Measurements from ENCODE around the gene CLCF1.

CLCF1 gene

DNA sequence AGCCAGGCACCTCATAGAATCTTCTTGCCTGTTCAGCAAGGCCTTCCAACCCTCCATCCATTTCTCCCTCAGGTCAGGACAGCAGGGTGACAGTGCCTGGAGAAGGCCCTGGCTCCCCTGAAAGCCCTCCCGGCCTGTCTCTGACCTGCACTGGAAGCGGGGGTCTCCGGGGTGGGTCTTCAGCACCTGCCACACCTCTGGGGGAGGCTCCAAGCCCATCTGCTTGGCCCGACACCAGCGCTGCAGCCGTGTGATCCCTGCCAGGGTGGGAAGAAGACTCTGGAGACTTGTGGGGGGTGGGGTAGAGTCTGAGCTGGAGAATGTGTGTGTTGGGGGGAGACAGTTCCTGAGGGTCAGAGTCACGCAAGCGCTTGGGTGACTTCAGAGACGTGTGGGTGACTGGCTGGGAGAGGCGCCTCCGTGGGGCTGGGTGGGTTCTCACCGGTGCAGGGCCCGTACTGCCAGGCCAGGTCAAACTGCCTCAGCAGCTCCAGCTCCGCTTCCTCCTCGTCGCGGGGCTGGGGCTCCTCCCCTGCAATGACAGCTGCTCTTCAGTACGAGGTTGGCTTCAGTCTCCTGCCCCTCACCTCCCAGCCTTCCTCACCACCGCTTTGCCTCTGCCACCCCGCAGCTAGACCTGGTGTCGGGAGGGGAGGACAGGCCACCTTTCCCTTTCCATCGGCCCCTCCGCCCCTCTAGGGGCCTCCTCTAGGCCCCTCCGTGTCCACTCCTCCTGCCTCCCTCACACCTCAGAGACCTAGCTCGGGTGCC lies 20.7 kb downstream of the CLCF1 start:
- in situ Hi-C loops (cut with HindIII; ENCODE audit: low pct_unique_long_range_greater_than_20kb, low sequenced_read_pairs): no loop called here
- no peak for TF ChIP-seq JUND (IDR thresholded peaks at IDR 0.05; ENCODE audit: low read depth)
- peak in 1 of 2 experiments; percentile 79 for DNase-seq (ENCODE audit: low read depth in 1 of 2, low spot score in 1 of 2)

DNA sequence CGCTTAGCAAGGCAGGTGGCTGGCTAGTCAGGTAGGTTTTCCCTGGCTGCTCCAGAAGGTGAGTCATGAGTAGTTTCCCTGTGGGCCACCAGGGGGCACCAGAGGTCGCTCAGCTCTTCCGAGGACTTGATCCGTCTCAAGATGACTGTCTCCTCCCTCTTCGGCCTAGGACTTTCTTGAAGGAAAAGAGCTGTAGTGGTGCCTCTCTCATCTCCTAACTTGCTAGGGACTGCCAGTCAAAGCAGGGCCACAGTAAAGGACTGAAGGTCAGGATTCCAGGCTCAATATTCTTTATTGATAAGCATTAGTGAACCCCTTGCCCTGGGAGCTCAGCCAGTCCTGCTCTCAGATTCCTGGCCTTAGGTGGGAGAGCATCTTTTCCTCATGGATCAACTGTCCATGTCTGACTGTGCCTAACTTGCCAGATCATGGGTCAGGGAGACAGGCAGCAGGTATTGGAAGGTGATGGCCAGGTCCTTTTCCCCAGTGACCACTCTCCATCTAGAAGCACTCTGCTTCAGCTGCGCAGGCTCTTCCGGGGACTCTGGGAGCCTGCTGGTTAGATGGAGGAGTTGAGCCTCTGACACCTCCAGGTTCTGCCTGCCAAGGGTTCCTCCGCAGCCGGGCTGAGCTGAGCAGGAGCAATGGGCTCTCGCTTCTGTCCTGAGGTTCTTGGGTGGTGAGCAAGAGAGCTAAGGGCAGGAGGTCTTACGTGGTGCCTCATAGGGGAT lies 22.0 kb downstream of the CLCF1 start:
- no peak for TF ChIP-seq JUND (IDR thresholded peaks at IDR 0.05; ENCODE audit: low read depth)
- DNase-seq (ENCODE audit: low read depth in 1 of 2, low spot score in 1 of 2): peak; percentile 83 to 91
- in situ Hi-C loops (cut with HindIII; ENCODE audit: low pct_unique_long_range_greater_than_20kb, low sequenced_read_pairs): no loop called here

DNA sequence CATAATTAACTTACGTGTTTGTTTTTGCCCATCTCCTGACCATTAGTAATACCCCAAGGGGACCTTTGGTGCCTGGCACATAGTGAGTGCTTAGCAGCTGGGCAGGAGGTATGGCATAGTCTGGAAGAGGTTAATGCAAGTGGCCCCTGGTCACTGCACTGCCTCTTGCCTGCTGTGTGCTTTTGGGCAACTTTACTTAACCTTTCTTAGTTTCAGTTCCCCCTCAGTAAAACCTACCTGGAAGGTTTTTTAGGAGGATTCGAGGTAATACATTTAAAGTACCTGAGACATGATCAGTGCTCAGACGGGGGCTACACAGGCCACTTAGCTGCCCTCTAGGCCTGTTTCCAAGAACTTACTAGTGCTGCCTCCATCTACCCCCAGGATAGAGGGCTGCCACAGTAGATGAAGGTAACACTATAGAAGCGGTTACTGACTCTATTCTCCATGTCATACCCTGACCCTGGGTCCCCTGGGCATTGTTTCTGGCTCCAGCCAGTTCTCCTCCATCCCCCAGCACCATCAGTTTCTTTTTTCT lies 23.4 kb downstream of the CLCF1 start:
- no peak for TF ChIP-seq JUND (IDR thresholded peaks at IDR 0.05; ENCODE audit: low read depth)
- no peak for DNase-seq (ENCODE audit: low read depth in 1 of 2, low spot score in 1 of 2)
- in situ Hi-C loops (cut with HindIII; ENCODE audit: low pct_unique_long_range_greater_than_20kb, low sequenced_read_pairs): no loop called here

DNA sequence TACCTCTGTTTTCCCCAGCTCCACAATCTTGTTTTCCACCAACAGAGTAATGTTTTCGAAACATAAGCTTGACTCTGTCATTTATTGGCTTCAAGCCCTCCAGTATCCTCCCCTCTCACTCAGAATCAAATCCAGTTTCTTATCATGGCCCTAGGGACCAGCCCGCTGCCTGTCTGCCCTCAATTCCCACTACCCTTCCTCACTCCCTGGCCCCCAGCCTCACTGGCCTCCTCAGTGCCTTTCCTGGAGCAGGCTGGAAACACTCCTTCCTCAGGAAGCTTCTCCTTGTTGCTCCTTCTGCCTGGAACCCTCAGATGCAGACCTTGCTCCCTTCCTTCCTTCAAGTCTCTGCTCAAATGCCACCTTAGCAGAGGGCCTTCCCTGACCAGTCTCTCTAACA lies 23.9 kb downstream of the CLCF1 start:
- no peak for TF ChIP-seq JUND (IDR thresholded peaks at IDR 0.05; ENCODE audit: low read depth)
- no peak for DNase-seq (ENCODE audit: low read depth in 1 of 2, low spot score in 1 of 2)
- in situ Hi-C loops (cut with HindIII; ENCODE audit: low pct_unique_long_range_greater_than_20kb, low sequenced_read_pairs): no loop called here

DNA sequence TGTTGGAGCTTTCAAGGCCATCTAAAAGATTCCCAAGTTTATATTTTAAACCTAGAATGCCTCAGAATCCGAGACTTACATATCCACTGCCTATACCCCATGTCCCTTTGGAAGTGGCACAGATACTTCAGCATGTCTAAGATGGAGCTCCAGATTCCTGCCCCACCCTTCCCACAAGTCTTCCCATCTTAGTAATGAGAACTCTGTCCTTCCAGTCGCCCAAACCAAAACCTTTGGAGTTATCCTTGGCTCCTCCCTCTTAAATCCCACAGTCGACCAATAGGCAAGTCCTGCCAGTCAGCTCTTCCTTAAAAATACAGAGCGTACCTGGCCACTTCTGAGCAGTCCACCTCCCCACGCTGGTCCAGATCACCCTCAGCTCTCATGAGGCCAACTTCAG lies 24.4 kb downstream of the CLCF1 start:
- TF ChIP-seq JUND (IDR thresholded peaks at IDR 0.05; ENCODE audit: low read depth): no peak
- in situ Hi-C loops (cut with HindIII; ENCODE audit: low pct_unique_long_range_greater_than_20kb, low sequenced_read_pairs): no loop called here

DNA sequence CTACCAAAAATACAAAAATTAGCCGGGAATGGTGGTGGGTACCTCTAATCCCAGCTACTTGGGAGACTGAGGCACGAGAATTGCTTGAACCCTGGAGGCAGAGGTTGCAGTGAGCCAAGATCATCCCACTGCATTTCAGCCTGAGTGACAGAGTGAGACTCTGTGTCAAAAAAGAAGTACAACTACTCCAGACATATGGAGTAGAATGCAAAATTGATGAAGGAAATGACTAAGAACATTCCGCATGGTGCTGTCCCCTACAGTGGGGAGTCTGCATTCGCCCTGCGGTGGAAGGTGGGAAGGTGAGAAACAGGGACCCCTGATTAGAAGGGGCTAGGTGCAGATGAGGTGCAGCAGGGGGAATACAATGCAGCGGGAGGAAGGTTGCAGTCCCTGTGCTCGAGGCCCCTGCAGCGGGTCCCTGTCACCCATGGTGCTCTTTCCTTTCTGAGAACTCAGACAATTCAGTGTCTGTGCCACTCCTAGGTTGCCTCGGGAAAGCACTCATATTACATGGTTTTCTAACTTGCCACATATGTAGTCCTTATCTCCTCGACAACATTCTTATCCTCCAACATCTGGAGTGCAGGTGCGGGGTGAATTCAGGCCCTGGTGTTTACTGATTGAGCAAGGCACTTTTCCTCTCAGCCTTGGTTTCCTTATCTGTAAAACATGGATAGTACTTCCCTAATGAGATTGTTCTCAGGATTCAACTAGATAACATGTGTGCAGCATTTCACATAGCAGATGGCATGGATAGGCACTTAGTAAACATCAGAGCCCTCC lies 25.2 kb downstream of the CLCF1 start:
- in situ Hi-C loops (cut with HindIII; ENCODE audit: low pct_unique_long_range_greater_than_20kb, low sequenced_read_pairs): no loop called here
- TF ChIP-seq JUND (IDR thresholded peaks at IDR 0.05; ENCODE audit: low read depth): no peak
- no peak for DNase-seq (ENCODE audit: low read depth in 1 of 2, low spot score in 1 of 2)

More for the DNA sequence above, 24.4 kb downstream of the CLCF1 start:
- DNase-seq (ENCODE audit: low read depth in 1 of 2, low spot score in 1 of 2): peak in 1 of 2 experiments; percentile 47

DNA sequence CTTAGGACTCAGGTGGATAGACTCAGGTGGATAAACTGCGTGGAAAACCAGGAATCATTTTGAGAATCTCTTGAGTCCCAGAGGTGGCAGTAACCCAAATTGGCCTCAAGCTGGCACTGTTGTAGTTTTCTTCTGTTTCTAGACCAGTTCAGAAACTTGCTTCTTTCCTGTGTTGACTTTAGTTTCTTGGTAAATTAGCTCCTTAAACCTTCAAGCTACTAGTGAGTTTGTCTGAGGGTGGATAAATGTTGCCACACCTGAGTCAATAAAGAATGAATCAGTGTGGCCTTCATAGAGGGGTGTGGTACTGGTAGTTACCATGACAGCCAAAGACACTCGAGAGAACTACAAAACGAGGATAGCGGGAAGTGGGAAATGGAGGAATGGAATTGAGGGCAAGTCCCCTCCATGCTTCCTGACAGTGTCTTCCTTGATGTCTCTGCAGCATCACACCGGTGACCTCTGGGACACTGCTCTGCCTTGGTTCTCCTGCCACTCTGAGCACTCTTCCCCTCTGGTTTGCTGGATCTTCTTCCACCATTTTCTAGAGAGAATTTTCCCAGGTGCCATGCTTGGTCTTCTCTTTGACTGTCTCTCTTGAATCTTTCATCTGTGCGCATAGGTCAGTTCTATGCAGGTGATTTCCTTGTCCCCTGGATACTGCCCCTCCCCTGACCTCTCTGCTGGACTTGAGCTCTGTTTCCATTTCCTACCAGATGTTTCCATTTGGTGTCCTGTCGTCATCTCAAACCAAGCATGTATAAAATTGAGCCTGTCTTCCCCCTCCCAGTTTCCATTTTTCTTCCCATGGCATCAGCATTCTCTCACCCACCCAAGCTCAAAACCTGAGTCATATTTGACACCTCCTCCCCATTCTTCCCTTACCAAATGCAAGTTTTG lies 27.2 kb downstream of the CLCF1 start:
- peak in 1 of 2 experiments; percentile 95 for DNase-seq (ENCODE audit: low read depth in 1 of 2, low spot score in 1 of 2)
- in situ Hi-C loops (cut with HindIII; ENCODE audit: low pct_unique_long_range_greater_than_20kb, low sequenced_read_pairs): no loop called here
- no peak for TF ChIP-seq JUND (IDR thresholded peaks at IDR 0.05; ENCODE audit: low read depth)

DNA sequence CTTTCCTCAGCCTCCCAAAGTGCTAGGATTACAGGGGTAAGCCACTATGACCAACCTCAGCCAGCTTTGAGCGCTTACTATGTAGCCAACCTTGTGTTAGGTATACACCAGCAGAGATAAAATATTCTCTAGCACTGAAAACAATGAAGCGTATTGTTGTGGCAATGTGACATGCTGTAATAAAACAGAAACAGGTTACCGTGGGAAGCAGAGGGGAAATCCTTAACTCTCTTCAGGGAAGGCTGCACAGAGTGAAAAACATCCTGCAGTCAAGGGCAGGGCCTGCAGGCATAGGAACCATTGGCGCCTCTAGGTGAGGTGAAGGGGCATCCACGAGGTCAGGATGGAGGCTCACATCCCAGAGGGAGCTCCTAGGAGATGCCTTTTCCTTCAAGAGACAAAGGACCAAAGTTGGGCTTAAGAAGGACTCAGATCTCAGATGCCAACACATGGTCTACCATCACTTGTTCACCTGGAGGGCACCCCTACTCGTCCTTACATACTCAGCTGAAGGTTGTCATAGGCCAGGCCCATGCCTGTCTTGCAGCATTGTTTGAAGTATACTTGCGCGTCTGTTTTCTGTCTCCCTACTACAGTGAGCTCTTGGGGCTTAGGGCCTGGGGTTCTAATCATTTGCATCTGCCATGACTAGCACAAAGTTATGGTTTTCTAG lies 28.0 kb downstream of the CLCF1 start:
- TF ChIP-seq JUND (IDR thresholded peaks at IDR 0.05; ENCODE audit: low read depth): no peak
- in situ Hi-C loops (cut with HindIII; ENCODE audit: low pct_unique_long_range_greater_than_20kb, low sequenced_read_pairs): no loop called here
- DNase-seq (ENCODE audit: low read depth in 1 of 2, low spot score in 1 of 2): peak in 1 of 2 experiments; percentile 31

DNA sequence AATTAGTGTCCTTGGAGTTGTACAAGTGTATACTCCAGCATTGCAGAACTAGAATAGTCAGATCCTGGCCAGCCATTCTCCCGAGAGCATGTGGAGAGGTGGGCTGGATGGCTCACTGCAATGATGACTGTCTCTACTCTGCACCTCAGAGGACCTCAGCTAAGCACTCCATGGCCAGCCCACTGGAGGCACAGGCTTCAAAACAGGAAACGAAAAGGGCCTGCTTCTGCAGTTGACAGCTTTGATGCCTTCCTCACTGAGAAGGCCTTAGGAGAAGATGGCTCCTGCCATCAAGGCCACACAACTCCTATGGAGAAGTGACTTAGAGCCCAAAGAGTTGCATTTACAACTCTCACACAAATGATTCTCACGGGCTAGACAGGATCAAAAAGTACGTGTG lies 29.1 kb downstream of the CLCF1 start:
- TF ChIP-seq JUND (IDR thresholded peaks at IDR 0.05; ENCODE audit: low read depth): no peak
- in situ Hi-C loops (cut with HindIII; ENCODE audit: low pct_unique_long_range_greater_than_20kb, low sequenced_read_pairs): no loop called here
- no peak for DNase-seq (ENCODE audit: low read depth in 1 of 2, low spot score in 1 of 2)

DNA sequence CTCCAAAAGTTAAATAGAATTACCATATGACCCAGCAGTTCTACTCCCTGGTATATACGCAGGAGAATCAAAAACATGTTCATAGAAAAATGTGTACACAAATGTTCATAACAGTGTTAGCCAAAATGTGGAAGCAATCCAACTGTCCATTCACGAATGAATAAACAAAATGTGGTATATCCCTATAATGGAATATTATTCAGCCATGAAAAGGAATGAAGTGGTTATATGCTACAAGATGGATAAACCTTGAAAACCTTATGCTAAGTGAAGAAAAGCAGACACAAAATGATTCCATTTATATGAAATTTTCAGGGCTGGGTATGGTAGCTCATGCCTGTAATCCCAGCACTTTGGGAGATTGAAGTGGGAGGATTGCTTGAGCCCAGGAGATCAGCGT lies 36.1 kb downstream of the CLCF1 start:
- in situ Hi-C loops (cut with HindIII; ENCODE audit: low pct_unique_long_range_greater_than_20kb, low sequenced_read_pairs): no loop called here
- TF ChIP-seq JUND (IDR thresholded peaks at IDR 0.05; ENCODE audit: low read depth): no peak
- DNase-seq (ENCODE audit: low read depth in 1 of 2, low spot score in 1 of 2): no peak

DNA sequence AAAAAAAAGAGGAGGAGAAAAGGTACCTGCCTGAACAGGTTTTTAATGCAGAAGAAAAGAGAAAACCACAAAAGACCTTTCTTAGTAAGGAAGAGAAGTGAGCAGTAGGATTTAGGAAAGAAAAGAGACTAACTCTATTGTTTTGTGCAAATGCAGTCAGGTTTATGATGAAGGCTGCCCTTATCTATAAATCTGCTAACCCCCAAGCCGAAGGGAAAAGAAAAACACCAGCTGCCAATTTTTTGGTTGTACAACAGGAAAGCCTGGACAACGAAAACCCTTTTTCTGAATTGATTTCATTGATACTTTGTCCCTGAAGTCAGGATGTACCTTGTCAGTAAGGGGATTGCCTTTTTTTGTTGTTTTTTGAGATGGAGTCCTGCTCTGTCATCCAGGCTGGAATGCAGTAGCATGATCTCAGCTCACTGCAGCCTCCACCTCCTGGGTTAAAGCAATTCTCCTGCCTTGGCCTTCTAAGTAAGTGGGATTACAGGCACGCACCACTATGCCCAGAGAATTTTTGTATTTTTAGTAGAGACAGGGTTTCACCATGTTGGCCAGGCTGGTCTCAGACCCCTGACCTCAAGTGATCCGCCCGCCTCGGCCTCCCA lies 41.2 kb downstream of the CLCF1 start:
- no peak for TF ChIP-seq JUND (IDR thresholded peaks at IDR 0.05; ENCODE audit: low read depth)
- no peak for DNase-seq (ENCODE audit: low read depth in 1 of 2, low spot score in 1 of 2)
- in situ Hi-C loops (cut with HindIII; ENCODE audit: low pct_unique_long_range_greater_than_20kb, low sequenced_read_pairs): no loop called here
